Measurements from ENCODE around the gene MAGI1.

Gene MAGI1

DNA sequence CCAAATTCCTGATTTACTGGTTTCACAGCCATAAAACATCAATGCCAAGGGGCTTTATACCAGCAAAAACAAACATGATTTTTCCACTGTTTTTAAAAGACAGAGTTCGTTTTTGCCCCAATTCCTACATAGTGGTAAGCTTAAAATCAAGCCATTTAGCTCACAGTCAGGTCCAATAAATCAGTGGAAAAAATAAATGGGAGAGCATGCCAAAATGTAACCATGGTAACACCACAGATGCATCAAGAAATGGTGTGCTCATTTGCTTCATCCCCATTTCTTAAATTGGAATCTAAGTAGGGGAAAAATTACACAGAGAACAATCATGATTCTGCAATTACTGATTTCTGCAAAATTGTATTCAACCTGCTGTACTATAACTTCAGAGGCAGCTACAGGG, 418.8 kb downstream of the MAGI1 start:
- no peak for TF ChIP-seq GATA3 (IDR thresholded peaks at IDR 0.05; ENCODE audit: low read depth, low read length)
- TF ChIP-seq GATA2 (IDR thresholded peaks at IDR 0.05; ENCODE audit: low read depth, low read length), result no peak

GRCh38 chr3:65619451-65619881, 419.3 kb downstream of the MAGI1 start:
- TF ChIP-seq GATA2 (IDR thresholded peaks at IDR 0.05; ENCODE audit: low read depth, low read length) (no peak), GATA3 (IDR thresholded peaks at IDR 0.05; ENCODE audit: low read depth, low read length) (no peak)

- TF ChIP-seq GATA3 (IDR thresholded peaks at IDR 0.05; ENCODE audit: low read depth, low read length) (no peak), GATA2 (IDR thresholded peaks at IDR 0.05; ENCODE audit: low read depth, low read length) (no peak)
Observed at GRCh38 chr3:65618599-65618998, 420.1 kb downstream of the MAGI1 start.

DNA sequence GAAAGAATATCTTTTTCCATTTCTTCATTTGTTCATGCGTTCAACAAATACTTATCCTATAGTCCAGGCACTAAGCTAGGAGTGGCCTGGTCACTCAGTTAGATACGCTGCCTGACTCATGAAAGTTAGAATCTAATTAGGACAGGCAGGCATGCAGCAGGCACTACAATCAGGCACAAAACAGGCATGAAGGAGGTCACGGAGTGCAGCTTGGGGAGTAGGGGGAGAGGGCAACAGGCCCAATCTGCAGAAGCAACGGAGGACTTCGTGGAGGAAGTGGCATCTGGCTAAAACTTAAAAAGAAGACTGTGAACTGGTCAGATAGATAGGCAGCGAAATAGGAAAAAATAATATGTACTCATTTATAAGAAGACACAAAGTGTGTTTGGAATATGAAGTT, 420.9 kb downstream of the MAGI1 start:
- no peak for TF ChIP-seq GATA3 (IDR thresholded peaks at IDR 0.05; ENCODE audit: low read depth, low read length)
- TF ChIP-seq GATA2 (IDR thresholded peaks at IDR 0.05; ENCODE audit: low read depth, low read length), result no peak

GRCh38 chr3:65617209-65617608, 421.5 kb downstream of the MAGI1 start:
- TF ChIP-seq GATA2 (IDR thresholded peaks at IDR 0.05; ENCODE audit: low read depth, low read length) (no peak), GATA3 (IDR thresholded peaks at IDR 0.05; ENCODE audit: low read depth, low read length) (no peak)

GRCh38 chr3:65616563-65616962, 422.2 kb downstream of the MAGI1 start:
- TF ChIP-seq GATA2 (IDR thresholded peaks at IDR 0.05; ENCODE audit: low read depth, low read length) (no peak), GATA3 (IDR thresholded peaks at IDR 0.05; ENCODE audit: low read depth, low read length) (no peak)

DNA sequence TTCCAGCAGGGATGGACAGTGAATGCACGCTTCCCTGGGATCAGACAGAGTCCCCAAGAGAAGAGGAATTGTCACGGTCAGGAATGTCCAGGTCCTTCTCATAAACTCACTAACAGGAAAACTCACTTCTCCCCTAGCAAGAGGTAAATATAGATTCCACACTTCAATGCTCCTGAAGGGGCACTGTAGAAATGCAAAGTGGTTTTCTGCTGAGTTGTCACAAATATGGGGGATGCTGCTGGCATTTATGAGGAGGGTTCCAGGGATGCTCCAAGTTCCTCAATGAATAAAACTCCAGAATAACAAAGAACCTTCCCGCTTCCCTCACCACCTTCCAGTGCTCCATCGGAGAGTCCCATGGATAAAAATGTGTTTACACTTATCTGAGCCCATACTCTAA, 423.4 kb downstream of the MAGI1 start:
- no peak for TF ChIP-seq GATA2 (IDR thresholded peaks at IDR 0.05; ENCODE audit: low read depth, low read length)
- no peak for TF ChIP-seq GATA3 (IDR thresholded peaks at IDR 0.05; ENCODE audit: low read depth, low read length)

DNA sequence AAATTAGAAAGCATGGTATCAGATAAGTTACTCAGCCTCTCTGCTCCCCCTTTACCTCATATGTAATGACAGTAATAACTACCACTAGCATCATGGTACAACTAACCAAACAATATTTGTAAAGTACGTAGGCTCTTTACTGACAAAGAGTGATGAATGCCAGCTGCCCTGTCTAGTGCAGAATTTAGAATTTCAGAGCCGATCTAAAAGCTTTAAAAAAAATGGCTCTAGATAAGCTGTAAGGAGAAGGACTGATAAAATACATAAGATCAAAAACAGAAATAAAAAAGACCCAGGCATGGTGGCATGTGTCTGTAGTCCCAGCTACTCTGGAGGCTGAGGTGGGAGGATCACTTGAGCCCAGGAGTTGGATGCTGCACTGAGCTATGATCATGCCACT, 424.1 kb downstream of the MAGI1 start:
- TF ChIP-seq GATA3 (IDR thresholded peaks at IDR 0.05; ENCODE audit: low read depth, low read length), result 0 out of 2 replicates have a peak, but pooled peaks have one; percentile 48
- peak; percentile 60; the same call in 1 of the 2 replicates for TF ChIP-seq GATA2 (IDR thresholded peaks at IDR 0.05; ENCODE audit: low read depth, low read length)

GRCh38 chr3:65607101-65607500, 431.6 kb downstream of the MAGI1 start:
- TF ChIP-seq GATA3 (IDR thresholded peaks at IDR 0.05; ENCODE audit: low read depth, low read length) (no peak), GATA2 (IDR thresholded peaks at IDR 0.05; ENCODE audit: low read depth, low read length) (no peak)

- TF ChIP-seq GATA2 (IDR thresholded peaks at IDR 0.05; ENCODE audit: low read depth, low read length) (no peak), GATA3 (IDR thresholded peaks at IDR 0.05; ENCODE audit: low read depth, low read length) (no peak)
Observed at GRCh38 chr3:65605876-65606432, 432.8 kb downstream of the MAGI1 start.

- TF ChIP-seq GATA3 (IDR thresholded peaks at IDR 0.05; ENCODE audit: low read depth, low read length) (no peak), GATA2 (IDR thresholded peaks at IDR 0.05; ENCODE audit: low read depth, low read length) (no peak)
Observed at GRCh38 chr3:65604863-65605526, 433.7 kb downstream of the MAGI1 start.

GRCh38 chr3:65603631-65604030, 435.1 kb downstream of the MAGI1 start:
- no peak for TF ChIP-seq GATA2 (IDR thresholded peaks at IDR 0.05; ENCODE audit: low read depth, low read length)
- TF ChIP-seq GATA3 (IDR thresholded peaks at IDR 0.05; ENCODE audit: low read depth, low read length), result no peak

GRCh38 chr3:65600888-65601287, 437.8 kb downstream of the MAGI1 start:
- TF ChIP-seq GATA3 (IDR thresholded peaks at IDR 0.05; ENCODE audit: low read depth, low read length) (no peak), GATA2 (IDR thresholded peaks at IDR 0.05; ENCODE audit: low read depth, low read length) (no peak)

DNA sequence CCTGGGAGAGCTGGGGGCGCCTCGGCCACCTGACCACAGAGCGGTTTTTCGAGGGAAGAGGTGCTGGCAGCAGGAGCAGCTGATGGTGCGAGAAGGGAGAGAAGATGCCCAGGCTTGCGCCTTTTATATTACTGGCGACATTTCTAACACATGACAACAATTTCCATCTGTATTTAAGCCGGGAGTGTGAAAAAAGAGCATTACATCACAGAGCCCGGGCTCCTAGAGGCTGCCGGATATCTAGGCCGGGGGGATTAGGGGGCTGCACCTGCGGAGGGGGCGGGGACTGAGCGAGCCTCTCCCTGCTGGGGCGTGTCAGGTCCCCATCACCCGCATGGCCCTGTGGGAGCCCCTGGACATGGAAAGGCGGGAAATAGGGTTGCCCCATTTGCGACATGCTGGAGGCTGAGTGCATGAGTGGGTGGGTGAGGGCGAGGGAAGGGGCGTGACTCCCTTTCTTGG, 440.7 kb downstream of the MAGI1 start:
- TF ChIP-seq GATA3 (IDR thresholded peaks at IDR 0.05; ENCODE audit: low read depth, low read length) (no peak), GATA2 (IDR thresholded peaks at IDR 0.05; ENCODE audit: low read depth, low read length) (no peak)

GRCh38 chr3:65597226-65597951, 441.3 kb downstream of the MAGI1 start:
- TF ChIP-seq GATA3 (IDR thresholded peaks at IDR 0.05; ENCODE audit: low read depth, low read length) (no peak), GATA2 (IDR thresholded peaks at IDR 0.05; ENCODE audit: low read depth, low read length) (0 out of 2 replicates have a peak, but pooled peaks have one; percentile 8)

Data from SH-SY5Y (cell line).